OCI-LY3 (cell line): Measurements from ENCODE around the gene ITGA4.

ENCODE experiments used
- EZH2phosphoT487 ChIP-seq: fragments of 200-600 bp; shearing (Covaris generic); IDR thresholded peaks from 2 replicates; pipeline ENCODE4 v1.6.1; 2018; ENCODE audit warnings: antibody characterized with exemption, mixed run types, low read depth
- TF ChIP-seq, protein P1 (sequence below): fragments of 200-600, 300-600 bp; sonication (generic); IDR thresholded peaks from 2 replicates; pipeline ENCODE4 v1.5.1; 2014; ENCODE audit warnings: antibody characterized with exemption, low read length, low read depth

DNA sequence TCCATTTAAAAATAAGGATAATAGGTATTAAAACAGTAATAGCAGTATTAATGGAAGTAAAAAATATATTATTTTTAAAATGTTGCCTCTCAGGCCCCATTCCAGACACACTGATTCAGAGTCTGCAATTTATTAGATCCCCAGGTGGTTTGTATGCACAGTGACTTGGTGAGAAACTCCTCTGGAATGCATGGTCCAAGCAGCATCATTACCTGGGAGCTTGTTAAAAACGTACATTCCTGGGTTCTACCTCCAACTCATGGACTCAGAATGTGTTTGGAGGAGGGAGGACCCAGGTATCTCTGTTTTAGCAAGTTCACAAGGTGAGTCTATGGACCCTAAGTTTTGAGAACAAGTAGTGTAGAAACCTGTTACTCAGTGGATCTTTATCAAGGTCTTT lies 95.6 kb downstream of the ITGA4 start:
- TF ChIP-seq EZH2phosphoT487: no peak
- TF ChIP-seq, protein P1, sequence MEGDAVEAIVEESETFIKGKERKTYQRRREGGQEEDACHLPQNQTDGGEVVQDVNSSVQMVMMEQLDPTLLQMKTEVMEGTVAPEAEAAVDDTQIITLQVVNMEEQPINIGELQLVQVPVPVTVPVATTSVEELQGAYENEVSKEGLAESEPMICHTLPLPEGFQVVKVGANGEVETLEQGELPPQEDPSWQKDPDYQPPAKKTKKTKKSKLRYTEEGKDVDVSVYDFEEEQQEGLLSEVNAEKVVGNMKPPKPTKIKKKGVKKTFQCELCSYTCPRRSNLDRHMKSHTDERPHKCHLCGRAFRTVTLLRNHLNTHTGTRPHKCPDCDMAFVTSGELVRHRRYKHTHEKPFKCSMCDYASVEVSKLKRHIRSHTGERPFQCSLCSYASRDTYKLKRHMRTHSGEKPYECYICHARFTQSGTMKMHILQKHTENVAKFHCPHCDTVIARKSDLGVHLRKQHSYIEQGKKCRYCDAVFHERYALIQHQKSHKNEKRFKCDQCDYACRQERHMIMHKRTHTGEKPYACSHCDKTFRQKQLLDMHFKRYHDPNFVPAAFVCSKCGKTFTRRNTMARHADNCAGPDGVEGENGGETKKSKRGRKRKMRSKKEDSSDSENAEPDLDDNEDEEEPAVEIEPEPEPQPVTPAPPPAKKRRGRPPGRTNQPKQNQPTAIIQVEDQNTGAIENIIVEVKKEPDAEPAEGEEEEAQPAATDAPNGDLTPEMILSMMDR: no peak
